ENCODE results near the gene SEPTIN5. TPM values are rescaled to one million over a fixed set of nuclear protein-coding genes. Genes with fewer than 3 reads are reported as not detected.
A peak's percentile ranks its signal among the peaks of the same experiment; 100 is the strongest.
"Not testable (repeated sequence)": the region's sequence is repeated elsewhere in the genome, so short reads cannot be mapped to it uniquely, and the experiment has no call there.

Gene SEPTIN5
- total RNA-seq, 4 donors from 2014 or later = 21.9 to 51.1 (median 26.4) TPM

GRCh38 chr22:19675428-19675827 is 38.9 kb upstream of the SEPTIN5 start:
- H3K27ac ChIP-seq = no peak overlapping the region
- no peak overlapping the region for H3K4me3 ChIP-seq
- H3K9me3 ChIP-seq = no peaks in the 10 kb centered on the region
- 82 to 86% methylated on average over 6 to 7 of the region's 7 CpGs for WGBS, 2 donors (ENCODE audit: low coverage in 1 of 2)
- H3K36me3 ChIP-seq = no peaks in the 10 kb centered on the region
- ATAC-seq = no peak
- peaks cover 22% of the 10 kb centered on the region for H3K27me3 ChIP-seq
- H3K4me1 ChIP-seq = peaks cover 0 to 6% (median 0%) of the 10 kb centered on the region in 3 donors
- TF ChIP-seq POLR2AphosphoS5 (IDR thresholded peaks at IDR 0.05) = no peak
- no peak for TF ChIP-seq CTCF (IDR thresholded peaks at IDR 0.05)
- TF ChIP-seq EP300 (IDR thresholded peaks at IDR 0.05) = no peak
- no peak for TF ChIP-seq POLR2A (IDR thresholded peaks at IDR 0.05)

- peaks cover 31% of the 10 kb centered on the region for H3K27me3 ChIP-seq
- H3K9me3 ChIP-seq, ATAC-seq, H3K4me1 ChIP-seq, H3K4me3 ChIP-seq, H3K27ac ChIP-seq, H3K36me3 ChIP-seq: not testable (repeated sequence)
- WGBS, 2 donors (ENCODE audit: low coverage in 1 of 2) = 67% methylated on average over 1 of the region's 1 CpG; no CpG with 5 or more reads in 1 of the 2 donors
Observed at GRCh38 chr22:19676437-19676836, 37.9 kb upstream of the SEPTIN5 start.

- no peaks in the 10 kb centered on the region for H3K36me3 ChIP-seq
- 52 to 67% methylated on average over 6 to 11 of the region's 11 CpGs for WGBS, 2 donors (ENCODE audit: low coverage in 1 of 2)
- no peak overlapping the region for H3K4me3 ChIP-seq
- H3K27ac ChIP-seq = no peak overlapping the region
- ATAC-seq = no peak
- peaks cover 0 to 6% (median 0%) of the 10 kb centered on the region in 3 donors for H3K4me1 ChIP-seq
- no peaks in the 10 kb centered on the region for H3K9me3 ChIP-seq
- H3K27me3 ChIP-seq = peaks cover 43% of the 10 kb centered on the region
- TF ChIP-seq CTCF (IDR thresholded peaks at IDR 0.05) (no peak), POLR2A (IDR thresholded peaks at IDR 0.05) (no peak)
Observed at GRCh38 chr22:19678949-19679521, 35.3 kb upstream of the SEPTIN5 start.

- WGBS, 2 donors (ENCODE audit: low coverage in 1 of 2) = 69% methylated on average over 3 of the region's 14 CpGs; no CpG with 5 or more reads in 1 of the 2 donors
- peaks cover 42% of the 10 kb centered on the region for H3K27me3 ChIP-seq
- no peaks in the 10 kb centered on the region for H3K36me3 ChIP-seq
- TF ChIP-seq CTCF (IDR thresholded peaks at IDR 0.05) = peak; percentile 71 to 91 (median 79)
- TF ChIP-seq EP300 (IDR thresholded peaks at IDR 0.05) = no peak
- H3K4me1 ChIP-seq = peaks cover 0 to 6% (median 0%) of the 10 kb centered on the region in 3 donors
- no peak overlapping the region for H3K27ac ChIP-seq
- no peaks in the 10 kb centered on the region for H3K9me3 ChIP-seq
- peak; percentile 66 for ATAC-seq
- H3K4me3 ChIP-seq = no peak overlapping the region
Observed at GRCh38 chr22:19679522-19680101, 34.7 kb upstream of the SEPTIN5 start.

GRCh38 chr22:19680287-19680881 is 33.9 kb upstream of the SEPTIN5 start:
- Histone ChIP-seq H3K4me3 (no peak overlapping the region), H3K27me3 (peaks cover 35% of the 10 kb centered on the region), H3K9me3 (no peaks in the 10 kb centered on the region), H3K36me3 (no peaks in the 10 kb centered on the region), H3K4me1 (peaks cover 0 to 6% (median 0%) of the 10 kb centered on the region in 3 donors), H3K27ac (no peak overlapping the region)
- WGBS, 2 donors (ENCODE audit: low coverage in 1 of 2) = 60 to 79% methylated on average over 1 to 2 of the region's 16 CpGs
- ATAC-seq = no peak
- TF ChIP-seq EP300 (IDR thresholded peaks at IDR 0.05) (no peak), POLR2A (IDR thresholded peaks at IDR 0.05) (no peak), CTCF (IDR thresholded peaks at IDR 0.05) (no peak), POLR2AphosphoS5 (IDR thresholded peaks at IDR 0.05) (no peak)

All from gastroesophageal sphincter (tissue), 4 donors.